Stimulated activated CD8-positive, alpha-beta memory T cell treated with anti-CD3 and anti-CD28 coated beads, Interleukin-7, amount 100 ng/mL, for 4 hours (primary cell): Measurements from ENCODE around the gene P2RY8.
"Not testable (repeated sequence)": the region's sequence is repeated elsewhere in the genome, so short reads cannot be mapped to it uniquely, and the experiment has no call there.

ENCODE experiments used
- DNase-seq, 2 donors: peaks; one replicate each; pipeline ENCODE4 v3.0.0-alpha.2; 2020; ENCODE audit warnings: low read depth in 2 of 2

P2RY8 gene

DNA sequence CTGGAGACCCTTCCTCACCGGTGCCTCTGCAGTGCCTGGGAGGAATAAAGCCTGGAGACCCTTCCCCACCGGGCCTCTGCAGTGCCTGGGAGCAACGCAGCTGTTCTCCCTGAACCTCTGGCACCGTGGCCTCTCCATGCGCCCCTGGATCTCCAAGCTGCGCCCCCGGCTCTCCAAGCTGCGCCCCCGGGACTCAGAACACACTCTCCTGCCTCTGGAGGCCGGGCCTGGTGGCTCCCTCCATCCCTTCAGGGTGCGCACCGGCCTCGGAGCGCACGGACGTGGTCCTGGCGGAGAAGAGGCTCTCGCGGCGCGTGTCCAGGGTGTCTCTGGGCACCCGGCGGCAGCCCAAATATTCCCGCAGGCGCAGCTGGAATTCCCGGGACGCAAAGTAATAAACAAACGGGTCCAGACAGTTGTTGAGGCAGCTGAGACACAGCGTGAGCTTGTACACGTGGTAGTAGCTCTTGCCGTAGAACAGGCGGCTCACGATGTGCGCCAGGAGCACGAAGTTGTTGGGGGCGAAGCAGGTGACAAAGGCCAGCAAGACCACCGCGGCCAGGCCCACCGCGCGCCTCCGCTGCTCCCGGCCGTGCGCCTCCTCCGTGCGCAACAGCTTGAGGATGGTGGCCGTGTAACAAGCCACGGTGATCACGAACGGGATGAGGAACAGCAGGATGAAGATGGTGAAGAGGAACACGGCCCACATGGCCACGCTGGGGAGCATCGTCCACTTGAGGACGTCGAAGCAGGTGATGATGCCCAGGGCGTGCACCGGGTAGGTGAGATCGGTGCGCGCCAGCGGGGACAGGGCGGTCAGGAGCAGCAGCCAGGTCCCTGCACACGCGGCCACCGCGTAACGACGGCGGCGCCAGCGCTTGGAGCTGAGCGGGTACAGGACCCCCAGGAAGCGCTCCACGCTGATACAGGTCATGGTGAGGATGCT, 71.4 kb downstream of the P2RY8 start:
- no peak for DNase-seq

- DNase-seq: no peak
Measured at GRCh38 chrX:1464971-1465285, 72.1 kb downstream of the P2RY8 start.

DNA sequence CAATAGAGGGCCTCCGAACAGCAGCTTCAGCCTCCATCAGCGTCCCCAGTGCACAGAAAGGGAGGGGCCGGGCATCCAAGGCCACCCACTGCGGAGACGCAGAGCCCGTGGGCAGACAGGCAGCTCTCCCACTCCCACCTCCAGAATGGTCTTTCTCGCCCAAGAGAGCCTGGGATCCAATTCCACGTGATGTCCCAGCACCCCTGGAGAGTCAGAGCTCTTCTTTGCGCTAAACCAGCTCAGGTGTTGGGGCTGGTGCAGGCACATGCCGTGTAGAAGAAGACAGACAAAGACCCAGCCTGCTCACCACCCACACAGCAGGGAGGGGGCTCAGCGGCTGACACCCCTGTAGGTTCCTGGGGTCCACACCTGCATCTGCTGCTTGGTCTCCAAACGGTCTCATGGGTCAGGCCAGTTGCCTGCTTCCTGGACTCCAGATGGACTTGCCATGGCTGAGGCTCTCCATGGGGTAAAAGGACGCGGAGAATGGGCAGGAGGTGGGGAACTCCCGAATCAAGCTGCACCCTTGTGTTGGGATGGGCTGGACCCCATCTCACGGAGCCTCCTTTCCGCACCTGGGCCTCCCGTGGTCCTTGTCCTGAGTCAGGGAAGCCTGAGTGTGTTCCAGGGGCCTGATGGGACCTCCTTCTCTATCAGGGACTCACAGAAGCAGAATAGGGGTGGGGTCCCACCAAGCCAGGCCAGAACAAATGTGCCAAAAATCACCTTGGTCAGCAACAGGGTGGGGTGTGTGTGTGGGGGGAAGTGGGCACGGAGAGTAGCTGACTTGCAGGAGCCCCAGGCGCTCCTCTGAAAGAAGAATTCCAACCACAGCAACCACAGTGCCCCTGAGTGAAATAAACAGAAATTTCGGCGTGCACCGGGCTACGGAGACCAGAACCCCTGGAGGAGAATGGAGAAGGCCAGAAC, 72.7 kb downstream of the P2RY8 start:
- peak in 1 of 2 donors; percentile 30 for DNase-seq

- DNase-seq: no peak
Measured at GRCh38 chrX:1463581-1463980, 73.4 kb downstream of the P2RY8 start.

GRCh38 chrX:1462596-1463251, 74.3 kb downstream of the P2RY8 start:
- peak; percentile 68 to 73 for DNase-seq

DNA sequence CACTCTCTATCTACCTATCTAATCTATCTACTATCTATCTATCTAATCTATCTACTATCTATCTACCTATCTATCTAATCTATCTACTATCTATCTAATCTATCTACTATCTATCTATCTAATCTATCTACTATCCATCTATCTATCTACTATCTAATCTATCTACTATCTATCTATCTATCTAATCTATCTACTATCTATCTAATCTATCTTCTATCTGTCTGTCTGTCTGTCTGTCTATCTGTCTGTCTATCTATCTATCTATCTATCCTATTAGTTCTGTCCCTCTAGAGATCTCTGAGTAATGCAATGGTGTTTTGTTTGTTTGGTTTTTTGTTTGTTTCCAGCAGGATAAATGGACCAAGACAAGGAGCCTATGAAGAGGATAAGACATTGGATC, 74.9 kb downstream of the P2RY8 start:
- DNase-seq: no peak

- no peak for DNase-seq
Measured at GRCh38 chrX:1455948-1456280, 81.1 kb downstream of the P2RY8 start.

- DNase-seq: peak; percentile 79 to 83
Measured at GRCh38 chrX:1453951-1454785, 82.8 kb downstream of the P2RY8 start.

DNA sequence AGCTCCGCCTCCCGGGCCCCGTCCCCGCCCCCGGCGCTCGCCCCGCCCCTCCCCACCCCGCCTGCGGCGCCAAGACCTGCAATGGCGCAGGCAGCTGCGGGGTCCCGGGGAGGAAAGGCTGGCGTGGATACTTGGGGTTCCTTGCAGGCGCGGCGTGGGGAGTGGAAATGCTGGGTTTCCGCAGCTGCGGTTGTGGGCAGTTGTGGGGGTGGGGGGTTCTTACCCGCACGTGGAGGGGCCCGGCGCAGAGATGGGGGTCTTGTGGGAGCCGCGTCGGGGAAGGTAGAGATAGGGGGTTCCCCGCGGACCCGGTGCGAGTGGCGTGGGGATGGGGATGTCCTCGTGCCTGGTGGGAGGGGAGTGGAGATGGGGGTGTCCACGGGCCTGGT, 83.6 kb downstream of the P2RY8 start:
- peak in 1 of 2 donors; percentile 72 for DNase-seq

- DNase-seq: peak; percentile 99 to 100
Measured at GRCh38 chrX:1452516-1453394, 84.2 kb downstream of the P2RY8 start, which contains the start of gene ASMTL. ASMTL (minus strand) TSS chrX:1452909; CDS start chrX:1452840, 69 bp downstream.

DNA sequence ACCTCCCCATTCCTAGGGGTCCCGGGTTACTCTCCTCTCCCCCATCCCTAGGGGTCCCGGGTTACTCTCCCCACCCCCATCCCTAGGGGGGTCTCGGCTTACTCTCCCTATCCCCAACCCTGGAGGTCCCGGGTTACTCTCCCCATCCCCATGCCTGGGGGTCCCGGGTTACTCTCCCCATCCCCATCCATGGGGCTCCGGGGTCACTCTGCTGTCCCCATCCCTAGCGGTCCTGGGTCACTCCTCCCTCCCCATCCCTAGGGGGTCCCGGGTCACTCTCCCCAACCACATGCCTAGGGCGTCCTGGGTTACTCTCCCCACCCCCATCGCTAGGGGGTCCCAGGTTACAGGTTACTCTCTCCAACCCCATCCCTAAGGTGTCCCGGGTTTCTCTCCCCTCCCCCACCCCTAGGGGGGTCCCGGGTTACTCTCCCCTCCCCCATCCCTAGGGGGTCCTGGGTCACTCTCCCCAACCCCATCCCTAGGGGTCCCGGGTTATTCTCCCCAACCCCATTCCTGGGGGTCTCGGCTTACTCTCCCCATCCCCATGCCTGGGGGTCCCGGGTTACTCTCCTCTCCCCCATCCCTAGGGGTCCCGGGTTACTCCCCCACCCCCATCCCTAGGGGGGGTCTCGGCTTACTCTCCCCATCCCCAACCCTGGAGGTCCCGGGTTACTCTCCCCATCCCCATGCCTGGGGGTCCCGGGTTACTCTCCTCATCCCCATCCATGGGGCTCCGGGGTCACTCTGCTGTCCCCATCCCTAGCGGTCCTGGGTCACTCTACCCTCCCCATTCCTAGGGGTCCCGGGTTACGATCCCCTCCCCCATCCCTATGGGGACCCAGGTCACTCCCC, 85.1 kb downstream of the P2RY8 start:
- no peak for DNase-seq

DNA sequence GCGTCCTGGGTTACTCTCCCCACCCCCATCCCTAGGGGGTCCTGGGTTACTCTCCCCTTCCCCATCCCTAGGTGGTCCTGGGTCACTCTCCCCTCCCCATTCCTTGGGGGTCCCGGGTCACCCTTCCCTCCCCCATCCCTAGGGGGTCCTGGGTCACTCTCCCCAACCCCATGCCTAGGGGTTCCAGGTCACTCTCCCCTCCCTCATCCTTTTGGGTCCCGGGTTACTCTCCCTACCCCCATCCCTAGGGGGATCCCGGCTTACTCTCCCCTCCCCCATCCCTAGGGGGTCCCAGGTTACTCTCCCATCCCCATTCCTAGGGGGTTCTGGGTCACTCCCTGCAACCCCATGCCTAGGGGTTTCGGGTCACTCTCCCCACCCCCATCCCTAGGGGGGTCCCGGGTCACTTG, 85.7 kb downstream of the P2RY8 start:
- no peak for DNase-seq

- DNase-seq: no peak
Measured at GRCh38 chrX:1450361-1451161, 86.4 kb downstream of the P2RY8 start.

DNA sequence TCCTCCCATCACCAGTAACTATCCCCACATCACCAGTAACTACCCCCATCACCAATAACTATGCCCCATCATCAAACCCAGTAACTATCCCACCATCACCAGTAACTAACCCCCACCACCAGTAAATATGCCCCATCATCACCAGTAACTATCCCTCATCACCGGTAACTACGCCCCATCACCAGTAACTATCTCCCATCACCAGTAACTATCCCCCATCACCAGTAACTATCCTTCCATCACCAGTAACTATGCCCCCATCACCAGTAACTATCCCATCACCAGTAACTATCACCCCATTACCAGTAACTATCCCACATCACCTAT, 87.2 kb downstream of the P2RY8 start:
- no peak for DNase-seq

GRCh38 chrX:1449036-1449822, 87.8 kb downstream of the P2RY8 start:
- no peak for DNase-seq

DNA sequence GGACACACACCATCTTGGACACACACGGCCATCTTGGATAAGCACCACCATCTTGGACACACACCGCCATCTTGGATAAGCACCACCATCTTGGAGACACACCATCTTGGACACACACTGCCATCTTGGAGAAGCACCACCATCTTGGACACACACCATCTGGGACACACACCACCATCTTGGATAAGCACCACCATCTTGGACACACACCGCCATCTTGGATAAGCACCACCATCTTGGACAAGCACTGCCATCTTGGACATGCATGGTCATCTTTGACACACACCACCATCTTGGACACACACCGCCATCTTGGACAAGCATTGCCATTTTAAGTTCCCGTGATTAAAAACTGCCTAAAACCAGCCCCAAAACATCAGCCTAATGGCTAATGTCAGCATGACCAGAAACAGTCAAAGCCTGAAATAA, 88.4 kb downstream of the P2RY8 start:
- DNase-seq: not testable (repeated sequence)

GRCh38 chrX:1447969-1448572, 88.9 kb downstream of the P2RY8 start:
- not testable (repeated sequence) for DNase-seq
